H9 (cell line): ENCODE data around the gene CIT. TPM values are rescaled to one million over a fixed set of nuclear protein-coding genes. Genes with fewer than 3 reads are reported as not detected.

Source experiments
- DNase-seq: peaks from one replicate; pipeline ENCODE4 v3.0.0-alpha.2; 2017
- H2AFZ ChIP-seq: one replicate; pipeline ENCODE4 v1.6.1; 2013; ENCODE audit warnings: mild to moderate bottlenecking, low read length, control low read depth, moderate library complexity
- H2AK5ac ChIP-seq: 2 replicates; pipeline ENCODE4 v1.6.1; 2013; ENCODE audit warnings: low read length, control low read depth, mixed read lengths; ENCODE audit not compliant: insufficient read length
- H2BK120ac ChIP-seq: one replicate; pipeline ENCODE4 v1.6.1; 2013; ENCODE audit warnings: low read depth, mild to moderate bottlenecking, low read length, control low read depth, inconsistent platforms; ENCODE audit not compliant: poor library complexity, severe bottlenecking
- H2BK12ac ChIP-seq: 2 replicates; pipeline ENCODE4 v1.6.1; 2013; ENCODE audit warnings: low read length, control low read depth, mixed read lengths, low read depth; ENCODE audit not compliant: insufficient read length
- H2BK15ac ChIP-seq: 2 replicates; pipeline ENCODE4 v1.6.1; 2013; ENCODE audit warnings: low read depth, low read length, control low read depth
- H2BK20ac ChIP-seq: one replicate; pipeline ENCODE4 v1.6.1; 2013; ENCODE audit warnings: low read depth, mild to moderate bottlenecking, low read length, control low read depth, inconsistent platforms; ENCODE audit not compliant: poor library complexity, severe bottlenecking
- H2BK5ac ChIP-seq: 2 replicates; pipeline ENCODE4 v1.6.1; 2013; ENCODE audit warnings: low read length, control low read depth, mixed read lengths; ENCODE audit not compliant: insufficient read length
- H3K14ac ChIP-seq: 2 replicates; pipeline ENCODE4 v1.6.1; 2013; ENCODE audit warnings: low read length, control low read depth; ENCODE audit not compliant: insufficient read depth
- H3K18ac ChIP-seq: 2 replicates; pipeline ENCODE4 v1.6.1; 2013; ENCODE audit warnings: low read depth, mild to moderate bottlenecking, mixed read lengths, low read length, control low read depth; ENCODE audit not compliant: insufficient read length
- H3K23ac ChIP-seq: 2 replicates; pipeline ENCODE4 v1.6.1; 2013; ENCODE audit warnings: low read length, control low read depth, mixed read lengths, low read depth; ENCODE audit not compliant: insufficient read length
- H3K23me2 ChIP-seq: 2 replicates; pipeline ENCODE4 v1.6.1; 2013; ENCODE audit warnings: low read depth, mild to moderate bottlenecking, mixed read lengths, low read length, control low read depth; ENCODE audit not compliant: insufficient read length, poor library complexity, severe bottlenecking
- H3K27ac ChIP-seq: 2 replicates; pipeline ENCODE4 v1.5.1; 2013; ENCODE audit warnings: low read length, control low read depth, mixed read lengths, low read depth; ENCODE audit not compliant: insufficient read length
- H3K27me3 ChIP-seq: 2 replicates; pipeline ENCODE4 v1.6.1; 2013; ENCODE audit warnings: low read length, control low read depth, inconsistent platforms; ENCODE audit not compliant: insufficient read depth
- H3K4ac ChIP-seq: 2 replicates; pipeline ENCODE4 v1.6.1; 2013; ENCODE audit warnings: low read depth, mild to moderate bottlenecking, control low read depth, inconsistent platforms, low read length, moderate library complexity
- H3K4me1 ChIP-seq: 2 replicates; pipeline ENCODE4 v1.6.1; 2013; ENCODE audit warnings: low read length, control low read depth, inconsistent platforms; ENCODE audit not compliant: insufficient read depth
- H3K4me2 ChIP-seq: 2 replicates; pipeline ENCODE4 v1.6.1; 2013; ENCODE audit warnings: low read length, control low read depth, mixed read lengths; ENCODE audit not compliant: insufficient read length, insufficient read depth
- H3K56ac ChIP-seq: 2 replicates; pipeline ENCODE4 v1.6.1; 2013; ENCODE audit warnings: low read depth, mild to moderate bottlenecking, mixed read lengths, low read length, control low read depth; ENCODE audit not compliant: insufficient read length
- H3K79me1 ChIP-seq: 2 replicates; pipeline ENCODE4 v1.6.1; 2013; ENCODE audit warnings: low read depth, mild to moderate bottlenecking, moderate library complexity, low read length, control low read depth, inconsistent platforms; ENCODE audit not compliant: insufficient read depth, poor library complexity, severe bottlenecking
- H3K79me2 ChIP-seq: 2 replicates; pipeline ENCODE4 v1.6.1; 2013; ENCODE audit warnings: low read length, control low read depth, inconsistent platforms; ENCODE audit not compliant: insufficient read depth
- H3K9ac ChIP-seq: 2 replicates; pipeline ENCODE4 v1.6.1; 2013; ENCODE audit warnings: low read length, control low read depth, mixed read lengths; ENCODE audit not compliant: insufficient read length; ENCODE audit errors: extremely low read depth
- H3K9me3 ChIP-seq: one replicate; pipeline ENCODE4 v1.6.1; 2013; ENCODE audit warnings: low read depth, low read length, inconsistent platforms; ENCODE audit not compliant: control insufficient read depth
- H3T11ph ChIP-seq: one replicate; pipeline ENCODE4 v1.6.1; 2013; ENCODE audit warnings: mild to moderate bottlenecking, low read length, control low read depth, inconsistent platforms
- H4K20me1 ChIP-seq: one replicate; pipeline ENCODE4 v1.6.1; 2013; ENCODE audit not compliant: control insufficient read depth, insufficient read length, insufficient read depth
- H4K5ac ChIP-seq: 2 replicates; pipeline ENCODE4 v1.6.1; 2013; ENCODE audit warnings: low read depth, mild to moderate bottlenecking, mixed read lengths, low read length, control low read depth; ENCODE audit not compliant: insufficient read length
- H4K8ac ChIP-seq: replicated peaks from 2 replicates; pipeline ENCODE4 v1.6.1; 2013; ENCODE audit warnings: low read length, control low read depth, mixed read lengths, low read depth; ENCODE audit not compliant: insufficient read length
- H4K91ac ChIP-seq: 2 replicates; pipeline ENCODE4 v1.6.1; 2013; ENCODE audit warnings: low read depth, mild to moderate bottlenecking, moderate library complexity, mixed read lengths, low read length, control low read depth; ENCODE audit not compliant: insufficient read length
- H3K27ac Mint-ChIP-seq, 3 experiments: 2 replicates in 2 of 3; 3 replicates in 1 of 3; pipeline ENCODE4 v1.8.0; 2020 to 2021; ENCODE audit warnings: mixed read lengths in 3 of 3, mild to moderate bottlenecking in 1 of 3, moderate library complexity in 1 of 3
- H3K27me3 Mint-ChIP-seq: 2 replicates; pipeline ENCODE4 v1.8.0; 2021; ENCODE audit warnings: low read depth, mild to moderate bottlenecking, moderate library complexity, mixed read lengths
- H3K36me3 Mint-ChIP-seq, 3 experiments: 2 replicates in 2 of 3; 3 replicates in 1 of 3; pipeline ENCODE4 v1.8.0; 2020 to 2021; ENCODE audit warnings: low read depth in 3 of 3, mixed read lengths in 3 of 3; ENCODE audit not compliant: insufficient read depth in 1 of 3
- H3K4me1 Mint-ChIP-seq, 2 experiments: 2 replicates each; pipeline ENCODE4 v1.8.0; 2020; ENCODE audit warnings: mixed read lengths in 2 of 2
- H3K4me3 Mint-ChIP-seq, 2 experiments: 2 replicates in 1 of 2; 3 replicates in 1 of 2; pipeline ENCODE4 v1.8.0; 2020 to 2021; ENCODE audit warnings: mild to moderate bottlenecking in 2 of 2, mixed read lengths in 2 of 2, moderate library complexity in 1 of 2
- H3K9me3 Mint-ChIP-seq, 2 experiments: 2 replicates in 1 of 2; 3 replicates in 1 of 2; pipeline ENCODE4 v1.8.0; 2020; ENCODE audit warnings: mild to moderate bottlenecking in 2 of 2, mixed read lengths in 2 of 2, moderate library complexity in 1 of 2
- WGBS: extraction: QIAGEN DNeasy Blood & Tissue Kit; methylation state at CpG from one replicate; pipeline ENCODE4 v1.1.7; 2013; ENCODE audit warnings: missing lambda C conversion rate, low lambda C conversion rate, mixed read lengths; ENCODE audit not compliant: insufficient read length; ENCODE audit errors: extremely low coverage; 5-methylcytosine and 5-hydroxymethylcytosine counted together
- total RNA-seq: library from RNA; stranded (reverse); gene quantifications from 2 replicates; pipeline ENCODE4 v1.2.1, GENCODE V29; 2021
- TF ChIP-seq, protein P1 (sequence below): fragments of 200-600 bp; sonication (generic); conservative IDR thresholded peaks from 3 replicates; pipeline ENCODE4 v1.8.0; 2021; ENCODE audit warnings: antibody characterized with exemption, mild to moderate bottlenecking

CIT gene
- total RNA-seq, 1 experiment from 2014 or later, result 55.3 TPM

DNA sequence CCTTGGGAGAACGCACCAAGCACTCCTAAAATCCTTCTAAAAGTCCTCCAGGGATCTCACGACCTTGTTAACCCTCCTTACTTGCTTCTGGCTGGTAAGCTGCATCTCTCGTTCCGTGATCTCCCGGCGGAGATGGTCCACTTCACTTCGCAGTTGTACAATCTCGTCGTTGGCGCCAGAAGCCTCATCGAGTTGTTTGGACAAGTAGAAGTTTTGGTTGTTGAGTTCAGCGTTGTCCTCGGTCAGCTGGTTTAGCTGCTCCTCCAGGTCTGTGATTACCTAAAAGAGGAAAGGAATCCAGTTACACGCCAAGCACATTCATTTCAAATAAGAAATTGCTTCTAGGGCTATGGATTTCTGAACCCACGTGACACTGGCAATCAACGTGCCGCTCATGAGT is 142.0 kb downstream of the CIT start:
- H3K9me3 ChIP-seq, result no peaks in the 10 kb centered on the region
- H3K4me2 ChIP-seq, result no peak overlapping the region
- H2BK5ac ChIP-seq, result no peak overlapping the region
- no peaks in the 10 kb centered on the region for H3K27me3 ChIP-seq
- H3K79me1 ChIP-seq, result no peaks in the 10 kb centered on the region
- no peak overlapping the region for H2AK5ac ChIP-seq
- H3K14ac ChIP-seq, result no peak overlapping the region
- H2BK120ac ChIP-seq, result no peak overlapping the region
- H3K4ac ChIP-seq, result no peak overlapping the region
- H2BK15ac ChIP-seq, result no peak overlapping the region
- no CpG with 5 or more reads among the region's 17 CpGs for WGBS
- no peak overlapping the region for H3K27ac ChIP-seq
- DNase-seq, result no peak
- H3K23ac ChIP-seq, result no peak overlapping the region
- H3K18ac ChIP-seq, result no peak overlapping the region
- no peak overlapping the region for H3T11ph ChIP-seq
- H4K5ac ChIP-seq, result no peak overlapping the region
- no peaks in the 10 kb centered on the region for H4K20me1 ChIP-seq
- no peaks in the 10 kb centered on the region for H3K23me2 ChIP-seq
- TF ChIP-seq, protein P1, sequence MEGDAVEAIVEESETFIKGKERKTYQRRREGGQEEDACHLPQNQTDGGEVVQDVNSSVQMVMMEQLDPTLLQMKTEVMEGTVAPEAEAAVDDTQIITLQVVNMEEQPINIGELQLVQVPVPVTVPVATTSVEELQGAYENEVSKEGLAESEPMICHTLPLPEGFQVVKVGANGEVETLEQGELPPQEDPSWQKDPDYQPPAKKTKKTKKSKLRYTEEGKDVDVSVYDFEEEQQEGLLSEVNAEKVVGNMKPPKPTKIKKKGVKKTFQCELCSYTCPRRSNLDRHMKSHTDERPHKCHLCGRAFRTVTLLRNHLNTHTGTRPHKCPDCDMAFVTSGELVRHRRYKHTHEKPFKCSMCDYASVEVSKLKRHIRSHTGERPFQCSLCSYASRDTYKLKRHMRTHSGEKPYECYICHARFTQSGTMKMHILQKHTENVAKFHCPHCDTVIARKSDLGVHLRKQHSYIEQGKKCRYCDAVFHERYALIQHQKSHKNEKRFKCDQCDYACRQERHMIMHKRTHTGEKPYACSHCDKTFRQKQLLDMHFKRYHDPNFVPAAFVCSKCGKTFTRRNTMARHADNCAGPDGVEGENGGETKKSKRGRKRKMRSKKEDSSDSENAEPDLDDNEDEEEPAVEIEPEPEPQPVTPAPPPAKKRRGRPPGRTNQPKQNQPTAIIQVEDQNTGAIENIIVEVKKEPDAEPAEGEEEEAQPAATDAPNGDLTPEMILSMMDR, result no peak
- no peak overlapping the region for H2BK20ac ChIP-seq
- H4K8ac ChIP-seq, result no peak overlapping the region
- H2AFZ ChIP-seq, result no peak overlapping the region
- H3K56ac ChIP-seq, result no peak overlapping the region
- no peaks in the 10 kb centered on the region for H3K4me1 ChIP-seq
- H3K4me3 Mint-ChIP-seq, result no peak overlapping the region
- peaks cover 10 to 49% (median 48%) of the 10 kb centered on the region in 3 experiments for H3K36me3 Mint-ChIP-seq
- H2BK12ac ChIP-seq, result no peak overlapping the region
- H3K9ac ChIP-seq, result no peak overlapping the region
- H3K4me1 Mint-ChIP-seq, result no peaks in the 10 kb centered on the region
- no peak overlapping the region for H4K91ac ChIP-seq
- H3K79me2 ChIP-seq, result no peaks in the 10 kb centered on the region
- H3K9me3 Mint-ChIP-seq, result no peaks in the 10 kb centered on the region
- no peak overlapping the region for H3K27ac Mint-ChIP-seq
- no peaks in the 10 kb centered on the region; the same call in 1 of the 2 replicates for H3K27me3 Mint-ChIP-seq
